Mucosa of stomach (tissue), 1 donor: Measurements from ENCODE around the gene MMP24OS.

Source experiments
- H3K27me3 ChIP-seq: one replicate; pipeline ENCODE4 v1.7.0; 2013; ENCODE audit warnings: mild to moderate bottlenecking, low read length; ENCODE audit not compliant: control insufficient read depth, insufficient read depth
- H3K36me3 ChIP-seq: one replicate; pipeline ENCODE4 v1.7.0; 2013; ENCODE audit warnings: low read length; ENCODE audit not compliant: control insufficient read depth, insufficient read depth
- H3K4me1 ChIP-seq: one replicate; pipeline ENCODE4 v1.7.0; 2013; ENCODE audit warnings: mild to moderate bottlenecking, low read length; ENCODE audit not compliant: control insufficient read depth, insufficient read depth
- H3K4me3 ChIP-seq: one replicate; pipeline ENCODE4 v1.7.0; 2013; ENCODE audit warnings: low read length
- H3K9ac ChIP-seq: one replicate; pipeline ENCODE4 v1.7.0; 2013; ENCODE audit warnings: mild to moderate bottlenecking, low read length, moderate library complexity
- H3K9me3 ChIP-seq: one replicate; pipeline ENCODE4 v1.7.0; 2013; ENCODE audit warnings: mild to moderate bottlenecking, low read length, moderate library complexity; ENCODE audit not compliant: control insufficient read depth
- donor health status: Pancreatic carcinoma.

The MMP24OS gene

DNA sequence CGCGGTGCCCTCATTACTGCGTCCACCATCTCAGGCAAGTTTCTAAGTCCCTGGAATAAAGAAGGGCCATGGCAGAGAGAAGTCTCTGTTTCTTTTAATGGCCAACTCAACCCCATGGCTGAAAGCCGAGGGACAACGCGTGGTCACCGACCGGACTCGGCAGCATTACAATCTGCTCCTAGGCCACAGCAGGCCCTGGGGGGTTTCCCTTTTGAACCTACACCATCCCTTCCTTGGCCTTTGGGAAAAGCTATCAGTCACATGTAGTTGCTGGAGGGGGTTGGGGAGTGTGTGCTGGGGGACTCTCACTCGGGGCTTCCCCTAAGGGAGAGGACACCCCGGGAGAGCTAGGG, 25.4 kb upstream of the MMP24OS start:
- Histone ChIP-seq H3K9me3 (no peaks in the 10 kb centered on the region), H3K36me3 (no peaks in the 10 kb centered on the region), H3K27me3 (no peaks in the 10 kb centered on the region), H3K4me1 (peaks cover 40% of the 10 kb centered on the region), H3K4me3 (no peak overlapping the region), H3K9ac (no peak overlapping the region)

DNA sequence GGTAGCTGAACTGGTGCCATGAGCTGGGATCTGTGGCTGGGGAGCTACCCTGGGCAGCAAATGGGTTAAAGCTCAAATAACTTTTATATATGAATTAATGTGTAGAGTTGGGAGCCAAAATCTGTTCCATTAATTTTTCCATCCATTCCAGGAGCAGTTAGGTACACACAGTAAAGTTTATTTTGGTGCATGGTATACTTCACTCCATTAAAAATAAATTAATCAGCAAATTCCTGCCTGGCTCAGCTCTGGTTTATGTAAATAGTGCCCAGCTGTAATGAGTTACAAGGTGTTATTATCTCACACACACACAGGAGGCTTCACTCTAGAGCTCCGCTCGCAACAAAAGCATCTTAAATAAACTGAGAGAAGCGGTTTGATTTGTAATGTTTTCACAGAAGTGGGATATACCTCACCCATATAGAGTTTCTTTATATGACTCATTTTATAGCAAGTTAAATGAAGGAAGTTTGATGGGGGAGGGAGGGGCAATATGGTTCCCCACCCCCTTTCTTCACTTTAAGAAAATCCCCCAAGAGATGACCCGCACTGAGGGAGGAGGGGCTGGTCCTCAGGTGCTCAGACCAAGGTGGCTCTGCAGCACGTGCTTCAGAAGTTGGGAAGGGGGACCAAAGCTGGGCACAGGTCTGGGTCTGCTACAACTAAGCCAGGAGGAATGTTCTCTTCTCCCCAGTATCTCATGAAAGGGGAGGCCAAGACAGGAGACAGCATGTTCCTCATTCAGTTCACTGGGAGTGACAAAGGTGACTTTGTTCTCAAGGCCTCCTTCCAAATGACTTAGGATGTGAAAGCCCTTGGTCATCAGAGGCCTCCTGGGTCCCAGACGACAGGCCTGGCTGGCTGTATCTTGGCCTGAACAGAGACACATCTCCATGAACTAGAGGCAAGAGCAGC, 24.8 kb upstream of the MMP24OS start:
- Histone ChIP-seq H3K36me3 (no peaks in the 10 kb centered on the region), H3K9ac (no peak overlapping the region), H3K27me3 (no peaks in the 10 kb centered on the region), H3K4me3 (no peak overlapping the region), H3K9me3 (no peaks in the 10 kb centered on the region), H3K4me1 (peaks cover 40% of the 10 kb centered on the region)

DNA sequence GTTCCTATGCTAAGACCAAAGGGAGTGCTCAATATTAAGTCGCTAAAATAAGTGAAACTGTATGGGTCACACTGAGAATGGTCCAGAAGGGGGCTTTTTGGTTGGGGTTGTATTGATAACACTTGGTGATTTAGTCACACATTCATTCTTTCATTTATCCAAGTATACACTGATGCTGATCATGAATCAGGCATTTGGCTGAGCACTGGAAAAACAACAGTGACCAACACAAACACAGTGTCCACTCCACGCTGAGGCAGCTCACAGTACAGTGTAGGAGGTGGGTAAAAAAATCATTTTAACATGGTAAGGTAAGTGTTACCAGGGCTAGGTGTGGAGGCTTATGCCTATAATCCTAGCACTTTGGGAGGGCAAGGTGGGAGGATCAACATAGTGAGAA, 23.5 kb upstream of the MMP24OS start:
- H3K27me3 ChIP-seq: peaks cover 11% of the 10 kb centered on the region
- no peaks in the 10 kb centered on the region for H3K36me3 ChIP-seq
- no peak overlapping the region for H3K9ac ChIP-seq
- no peak overlapping the region for H3K4me3 ChIP-seq
- H3K9me3 ChIP-seq: no peaks in the 10 kb centered on the region
- H3K4me1 ChIP-seq: peaks cover 29% of the 10 kb centered on the region

DNA sequence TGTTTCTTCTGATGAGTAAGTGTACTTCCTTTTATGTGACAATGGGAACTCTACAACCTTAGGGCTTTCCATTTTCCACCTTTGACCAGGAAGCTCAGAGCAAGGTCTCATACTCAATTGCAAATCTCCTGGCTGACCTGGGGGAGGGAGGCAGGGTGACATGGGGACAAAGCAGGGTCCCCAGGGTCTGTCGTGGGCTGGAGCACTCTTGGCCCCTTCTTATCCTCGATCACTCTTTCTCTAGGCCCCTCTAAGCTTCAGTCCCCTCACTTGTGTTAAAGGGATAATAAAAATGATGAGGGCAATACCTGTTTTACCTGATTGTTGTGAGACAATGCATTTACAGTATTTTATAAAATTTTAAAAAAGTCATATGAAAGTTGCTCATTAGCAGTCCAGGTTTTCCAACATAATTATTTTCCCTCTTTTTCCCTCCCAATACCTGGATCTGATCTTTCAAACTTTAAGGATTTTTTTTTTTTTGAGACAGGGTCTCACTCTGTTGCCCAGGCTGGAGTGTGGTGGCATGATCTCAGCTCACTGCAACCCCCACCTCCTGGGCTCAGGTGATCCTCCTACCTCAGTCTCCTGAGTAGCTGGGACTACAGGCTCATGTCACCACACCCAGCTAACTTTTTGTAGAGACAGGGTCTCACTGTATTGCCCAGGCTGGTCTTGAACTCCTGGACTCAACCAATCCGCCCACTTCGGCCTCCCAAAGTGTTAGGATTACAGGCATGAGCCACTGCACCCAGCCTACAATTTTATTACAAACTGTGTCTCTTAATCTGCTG, 22.7 kb upstream of the MMP24OS start:
- Histone ChIP-seq H3K27me3 (peaks cover 16% of the 10 kb centered on the region), H3K4me3 (no peak overlapping the region), H3K36me3 (no peaks in the 10 kb centered on the region), H3K4me1 (peaks cover 21% of the 10 kb centered on the region), H3K9ac (no peak overlapping the region), H3K9me3 (no peaks in the 10 kb centered on the region)

DNA sequence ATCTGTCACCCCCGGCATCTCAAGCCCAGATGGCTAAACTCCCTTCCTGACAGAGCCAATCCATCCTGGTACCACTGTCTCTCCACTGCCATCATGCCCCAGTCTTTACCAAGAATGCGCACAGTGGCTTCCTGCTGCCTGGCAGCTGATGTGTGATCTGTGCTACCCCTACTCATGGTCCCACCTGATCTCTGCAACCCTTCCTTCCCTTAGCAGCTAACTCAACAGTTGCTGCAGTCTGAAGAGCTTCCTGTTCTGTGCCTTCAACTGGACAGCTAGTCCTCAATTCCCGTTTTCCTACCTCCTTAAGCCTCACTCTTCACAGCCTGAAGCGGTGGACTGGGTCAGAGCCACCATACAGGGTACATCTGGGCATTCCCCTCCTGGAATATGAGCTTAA, 21.9 kb upstream of the MMP24OS start:
- H3K4me1 ChIP-seq: peaks cover 17% of the 10 kb centered on the region
- H3K9me3 ChIP-seq: no peaks in the 10 kb centered on the region
- H3K27me3 ChIP-seq: peaks cover 16% of the 10 kb centered on the region
- no peak overlapping the region for H3K9ac ChIP-seq
- no peaks in the 10 kb centered on the region for H3K36me3 ChIP-seq
- no peak overlapping the region for H3K4me3 ChIP-seq

DNA sequence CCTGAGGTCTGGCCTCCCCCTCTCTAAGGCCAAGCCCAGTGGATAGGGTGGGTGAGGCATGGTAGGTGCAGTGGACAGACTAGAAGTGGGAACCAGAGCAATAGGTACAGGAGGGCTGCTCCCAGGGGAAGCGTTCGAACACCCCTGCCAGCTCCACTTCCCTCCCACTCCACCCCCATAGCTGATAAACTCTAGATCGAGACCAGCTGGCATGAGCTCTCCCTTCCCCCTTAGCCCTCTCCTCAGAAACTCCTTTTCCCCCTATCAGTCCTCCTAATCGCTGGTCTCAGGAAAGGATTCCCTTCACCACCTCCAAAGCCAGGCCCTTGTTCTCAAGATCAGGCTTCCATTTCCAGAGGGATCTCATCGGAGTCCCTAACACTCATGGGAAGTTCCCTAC, 20.3 kb upstream of the MMP24OS start:
- Histone ChIP-seq H3K4me1 (peaks cover 8% of the 10 kb centered on the region), H3K27me3 (peaks cover 19% of the 10 kb centered on the region), H3K9me3 (no peaks in the 10 kb centered on the region), H3K9ac (no peak overlapping the region), H3K4me3 (no peak overlapping the region), H3K36me3 (no peaks in the 10 kb centered on the region)

DNA sequence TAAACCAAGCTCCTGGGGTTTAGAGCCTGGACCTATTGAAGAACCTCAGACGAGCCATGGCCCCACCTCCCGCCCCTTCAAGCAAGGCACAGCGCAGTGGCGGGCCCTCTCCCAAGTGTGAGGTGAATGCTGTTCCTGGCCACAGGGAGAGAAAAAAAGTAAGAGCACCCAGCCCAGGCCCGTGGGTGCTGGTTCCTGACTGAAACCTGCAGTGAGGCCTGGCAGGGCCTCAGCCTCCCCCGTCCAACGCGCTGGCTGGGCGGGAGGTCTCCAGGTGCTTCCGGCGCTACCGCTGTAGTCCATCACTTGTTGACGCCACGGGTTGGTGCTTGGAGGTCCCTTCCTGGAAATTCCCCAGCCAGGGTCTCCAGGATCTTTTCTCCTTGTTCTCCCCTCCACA, 19.8 kb upstream of the MMP24OS start:
- Histone ChIP-seq H3K4me3 (no peak overlapping the region), H3K27me3 (peaks cover 19% of the 10 kb centered on the region), H3K4me1 (peaks cover 6% of the 10 kb centered on the region), H3K9me3 (no peaks in the 10 kb centered on the region), H3K9ac (no peak overlapping the region), H3K36me3 (no peaks in the 10 kb centered on the region)

DNA sequence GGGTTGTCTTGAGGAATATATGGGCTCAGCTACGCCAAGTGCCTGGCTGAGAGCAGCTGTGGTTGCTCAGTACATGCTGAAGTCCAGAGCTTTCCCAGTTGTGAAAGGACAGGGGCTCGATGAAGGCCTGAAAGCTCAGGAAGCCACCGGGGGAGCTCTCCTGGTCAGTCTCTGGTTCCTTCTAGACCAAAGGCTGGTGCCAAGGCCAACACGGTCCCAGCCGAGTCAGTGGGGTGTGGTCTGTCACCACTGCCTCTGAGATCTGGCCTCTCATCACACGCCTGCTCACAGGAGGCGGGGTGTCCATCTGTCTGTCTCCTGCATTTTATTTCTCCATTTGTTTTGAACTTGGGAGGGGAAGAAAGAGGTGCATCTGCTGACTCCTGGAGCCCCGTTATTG, 19.2 kb upstream of the MMP24OS start:
- H3K4me3 ChIP-seq: no peak overlapping the region
- H3K9me3 ChIP-seq: no peaks in the 10 kb centered on the region
- H3K9ac ChIP-seq: no peak overlapping the region
- H3K27me3 ChIP-seq: peaks cover 19% of the 10 kb centered on the region
- no peaks in the 10 kb centered on the region for H3K36me3 ChIP-seq
- H3K4me1 ChIP-seq: peaks cover under 1% of the 10 kb centered on the region

DNA sequence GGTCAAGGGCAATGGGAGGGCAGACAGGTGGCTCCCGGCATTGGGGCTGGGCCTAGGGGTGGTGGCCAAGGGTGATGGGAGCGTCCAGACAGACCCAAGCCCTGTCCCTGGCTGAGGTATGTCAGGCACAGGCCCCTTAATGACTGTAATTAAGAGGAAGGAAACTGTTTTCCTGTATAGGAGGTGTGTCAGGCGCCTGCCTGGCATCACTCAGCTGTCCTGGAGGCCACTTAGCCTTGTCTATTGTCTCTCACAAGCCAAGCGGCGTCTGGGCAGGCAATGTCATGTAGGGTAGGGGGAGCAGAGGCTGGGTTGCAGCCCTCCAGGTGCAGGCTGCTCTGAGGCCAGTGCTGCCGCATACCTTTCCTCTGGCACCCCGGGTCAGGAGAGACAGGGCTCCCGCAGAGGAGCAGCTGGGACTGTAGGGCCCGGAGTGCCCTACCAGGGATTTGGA, 18.2 kb upstream of the MMP24OS start:
- Histone ChIP-seq H3K36me3 (no peaks in the 10 kb centered on the region), H3K9ac (no peak overlapping the region), H3K9me3 (no peaks in the 10 kb centered on the region), H3K27me3 (peaks cover 23% of the 10 kb centered on the region), H3K4me1 (no peaks in the 10 kb centered on the region), H3K4me3 (no peak overlapping the region)

DNA sequence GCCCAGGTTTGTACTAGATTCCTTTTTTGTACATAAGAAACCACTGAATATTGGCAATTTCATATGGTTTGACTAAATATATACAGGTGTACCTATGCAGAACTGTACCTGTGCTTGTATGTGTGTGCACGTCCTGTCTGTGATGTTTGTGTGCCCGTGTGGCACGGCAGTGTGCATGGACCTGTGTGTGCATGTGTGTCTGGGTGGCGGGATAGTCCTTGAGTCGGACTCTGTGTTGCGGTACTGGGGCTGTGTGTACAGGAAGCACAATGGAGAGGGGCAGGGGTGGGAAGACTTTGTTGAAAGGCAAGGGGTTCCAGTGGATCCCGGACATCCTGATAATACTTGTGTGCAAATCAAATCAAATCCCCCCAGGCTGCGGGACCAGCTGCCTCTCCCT, 17.8 kb upstream of the MMP24OS start:
- H3K4me3 ChIP-seq: no peak overlapping the region
- H3K36me3 ChIP-seq: no peaks in the 10 kb centered on the region
- H3K9ac ChIP-seq: no peak overlapping the region
- H3K4me1 ChIP-seq: no peaks in the 10 kb centered on the region
- no peaks in the 10 kb centered on the region for H3K9me3 ChIP-seq
- H3K27me3 ChIP-seq: peaks cover 27% of the 10 kb centered on the region

DNA sequence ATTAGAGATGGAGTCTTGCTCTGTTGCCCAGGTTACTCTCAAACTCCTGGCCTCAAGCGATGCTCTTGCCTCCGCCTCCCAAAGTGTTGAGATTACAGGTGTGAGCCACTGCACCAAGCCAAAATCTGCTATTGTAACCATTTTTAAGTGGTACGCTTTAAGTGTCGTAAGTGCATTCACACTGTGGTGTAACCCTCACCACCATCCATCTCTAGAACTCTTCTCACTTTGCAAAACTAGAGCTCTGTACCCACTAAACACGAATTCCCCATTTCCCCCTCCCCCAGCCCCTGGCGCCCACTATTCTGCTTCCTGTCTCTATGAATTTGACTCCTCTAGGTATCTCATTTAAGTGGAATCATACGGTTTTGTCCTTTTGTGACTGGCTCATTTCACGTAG, 17.1 kb upstream of the MMP24OS start:
- Histone ChIP-seq H3K27me3 (peaks cover 30% of the 10 kb centered on the region), H3K4me1 (no peaks in the 10 kb centered on the region), H3K9me3 (no peaks in the 10 kb centered on the region), H3K9ac (no peak overlapping the region), H3K36me3 (no peaks in the 10 kb centered on the region), H3K4me3 (no peak overlapping the region)

DNA sequence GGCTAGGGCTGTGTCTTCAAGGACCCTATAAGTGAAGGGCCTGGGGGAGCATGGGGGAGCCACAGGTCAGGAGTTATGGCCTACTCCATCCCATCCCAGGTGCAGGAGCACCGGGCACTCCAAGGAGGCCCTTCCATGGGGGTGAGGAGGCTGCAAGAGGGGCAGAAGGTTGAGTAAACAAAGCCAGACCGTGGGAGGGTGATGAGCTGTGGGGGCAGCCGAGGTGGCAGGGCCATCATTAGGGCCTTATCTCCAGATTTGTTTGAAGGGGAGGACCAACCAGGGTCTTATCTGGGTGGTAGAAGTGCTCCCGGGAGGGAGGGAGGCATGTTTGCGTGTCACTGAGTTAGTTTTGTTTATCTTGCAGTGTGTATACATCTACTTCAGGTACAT, 16.4 kb upstream of the MMP24OS start:
- no peak overlapping the region for H3K4me3 ChIP-seq
- H3K4me1 ChIP-seq: no peaks in the 10 kb centered on the region
- no peak overlapping the region for H3K9ac ChIP-seq
- peaks cover 30% of the 10 kb centered on the region for H3K27me3 ChIP-seq
- no peaks in the 10 kb centered on the region for H3K36me3 ChIP-seq
- no peaks in the 10 kb centered on the region for H3K9me3 ChIP-seq
